Measurements from ENCODE around the gene TBX2.

Gene TBX2

DNA sequence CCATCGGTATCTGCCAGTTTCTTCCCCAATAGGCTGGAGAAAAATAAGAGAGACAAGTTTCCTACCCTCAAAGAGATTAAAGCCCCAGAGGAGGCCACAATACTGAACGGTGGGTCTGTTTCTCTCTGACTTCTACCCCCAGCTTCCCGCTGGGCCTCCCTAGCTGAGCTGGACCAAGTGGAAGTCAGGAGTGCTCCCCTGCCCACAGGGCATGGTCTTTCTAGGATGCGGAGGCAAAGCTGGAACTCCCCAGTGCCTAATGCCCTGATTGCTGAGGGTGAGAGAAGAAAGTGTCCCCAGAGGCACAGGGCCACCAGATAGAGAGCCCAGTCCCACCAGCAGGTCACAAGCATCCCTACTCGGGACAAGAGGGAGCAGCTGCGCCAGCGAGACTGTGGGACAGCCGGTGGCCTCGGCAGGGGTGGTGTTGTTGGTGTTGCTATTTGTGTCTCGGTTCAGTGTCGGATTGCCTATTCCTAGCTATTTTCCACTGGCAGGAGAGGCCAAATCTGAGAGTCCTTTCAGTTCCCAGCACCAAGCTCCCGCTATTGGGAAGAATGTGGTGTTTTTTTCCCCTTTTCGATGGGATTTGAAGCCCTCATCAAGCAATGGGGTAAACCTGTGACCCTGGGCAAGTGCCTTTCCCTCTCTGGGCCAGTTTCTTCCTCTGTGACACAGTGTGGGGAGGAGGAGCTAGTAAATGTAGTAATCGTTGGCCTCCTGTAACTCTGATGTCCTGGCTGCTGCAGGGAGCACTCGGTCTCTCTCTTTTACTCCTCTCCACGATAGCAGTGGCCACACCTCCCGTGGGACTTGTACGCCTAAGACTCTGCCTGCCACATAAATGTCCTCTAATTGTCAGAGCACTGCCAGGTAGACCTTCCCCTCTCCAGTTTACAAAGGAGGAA, 22.5 kb upstream of the TBX2 start:
- TF ChIP-seq, protein P1, sequence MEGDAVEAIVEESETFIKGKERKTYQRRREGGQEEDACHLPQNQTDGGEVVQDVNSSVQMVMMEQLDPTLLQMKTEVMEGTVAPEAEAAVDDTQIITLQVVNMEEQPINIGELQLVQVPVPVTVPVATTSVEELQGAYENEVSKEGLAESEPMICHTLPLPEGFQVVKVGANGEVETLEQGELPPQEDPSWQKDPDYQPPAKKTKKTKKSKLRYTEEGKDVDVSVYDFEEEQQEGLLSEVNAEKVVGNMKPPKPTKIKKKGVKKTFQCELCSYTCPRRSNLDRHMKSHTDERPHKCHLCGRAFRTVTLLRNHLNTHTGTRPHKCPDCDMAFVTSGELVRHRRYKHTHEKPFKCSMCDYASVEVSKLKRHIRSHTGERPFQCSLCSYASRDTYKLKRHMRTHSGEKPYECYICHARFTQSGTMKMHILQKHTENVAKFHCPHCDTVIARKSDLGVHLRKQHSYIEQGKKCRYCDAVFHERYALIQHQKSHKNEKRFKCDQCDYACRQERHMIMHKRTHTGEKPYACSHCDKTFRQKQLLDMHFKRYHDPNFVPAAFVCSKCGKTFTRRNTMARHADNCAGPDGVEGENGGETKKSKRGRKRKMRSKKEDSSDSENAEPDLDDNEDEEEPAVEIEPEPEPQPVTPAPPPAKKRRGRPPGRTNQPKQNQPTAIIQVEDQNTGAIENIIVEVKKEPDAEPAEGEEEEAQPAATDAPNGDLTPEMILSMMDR (conservative IDR thresholded peaks at IDR 0.05) = no peak
- no peak overlapping the region for H3K27ac ChIP-seq

DNA sequence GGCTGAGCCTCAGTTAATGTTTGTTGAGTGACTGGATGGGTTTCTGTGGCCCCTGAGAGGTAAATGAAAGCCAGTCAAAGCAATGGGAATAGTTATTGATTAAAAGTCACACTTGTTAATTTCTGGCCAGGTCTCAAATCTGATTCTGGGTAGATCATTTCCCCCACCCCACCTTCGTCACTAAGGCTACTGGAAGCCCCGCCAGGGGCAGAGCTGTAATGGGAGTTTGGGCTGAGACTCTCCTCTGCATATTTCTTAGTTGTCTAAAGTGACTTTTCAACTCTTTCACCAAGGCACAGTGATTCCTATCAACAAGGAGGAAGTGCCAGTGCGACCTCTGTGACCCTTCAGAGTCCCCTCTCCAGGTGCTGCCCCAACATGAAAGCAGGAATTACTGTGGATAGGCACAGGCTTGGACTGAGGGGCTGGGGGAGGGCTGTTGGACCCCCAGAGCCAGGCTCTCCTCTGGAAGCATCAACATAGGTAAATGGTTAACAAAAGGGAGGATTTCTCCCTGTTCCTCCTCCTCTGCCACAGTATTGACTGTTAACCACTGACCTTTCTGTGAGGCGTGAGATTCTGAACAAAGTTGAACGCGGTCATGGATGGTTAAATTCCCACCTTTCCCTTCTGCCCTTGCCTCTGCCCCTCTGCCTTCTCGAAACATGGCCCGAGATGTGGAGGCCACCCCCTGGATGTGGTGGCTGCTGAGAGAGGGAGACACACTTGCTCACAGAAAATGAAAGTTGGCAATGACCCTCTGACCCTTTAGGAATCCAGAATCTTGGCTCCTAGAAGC, 20.8 kb upstream of the TBX2 start:
- no peak overlapping the region for H3K27ac ChIP-seq
- TF ChIP-seq, protein P1 (conservative IDR thresholded peaks at IDR 0.05) = no peak

DNA sequence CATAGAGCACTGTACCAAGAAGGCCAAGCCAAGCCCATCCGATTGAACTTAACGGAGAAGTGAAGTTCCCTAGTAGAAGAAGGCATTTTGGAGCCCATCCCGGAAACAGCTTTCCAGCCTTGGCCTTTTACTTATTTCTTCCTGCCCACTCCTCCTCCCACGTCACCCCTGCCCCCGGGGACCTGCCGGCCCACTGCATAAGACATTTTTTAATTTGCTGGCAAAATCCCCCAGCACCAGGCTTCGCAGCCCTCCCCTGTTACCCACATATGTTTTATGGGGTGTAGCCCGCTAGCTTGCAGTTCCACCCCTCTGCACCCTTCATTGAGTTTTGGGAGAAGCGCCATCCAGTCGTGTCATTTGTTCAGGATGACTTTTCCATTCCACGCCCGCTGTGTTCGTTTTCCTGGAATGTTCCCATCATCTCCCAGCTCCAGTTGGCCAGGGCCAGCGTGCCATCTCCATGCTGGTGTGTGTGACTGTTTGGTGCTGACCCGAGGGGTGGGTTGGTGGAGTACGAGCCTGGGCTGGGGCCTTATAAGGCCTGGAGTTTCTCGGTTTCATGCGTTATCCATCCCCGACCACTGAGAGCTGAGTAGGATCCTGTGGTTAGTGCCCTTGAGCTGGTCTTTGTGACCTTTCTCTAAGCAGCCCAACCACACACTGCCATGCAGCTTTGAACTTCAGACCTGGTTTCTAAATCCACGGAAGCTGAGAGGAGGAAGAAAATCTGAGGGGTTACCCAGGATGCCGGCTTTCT, 20.0 kb upstream of the TBX2 start:
- TF ChIP-seq, protein P1 (conservative IDR thresholded peaks at IDR 0.05) = no peak
- no peak overlapping the region for H3K27ac ChIP-seq

DNA sequence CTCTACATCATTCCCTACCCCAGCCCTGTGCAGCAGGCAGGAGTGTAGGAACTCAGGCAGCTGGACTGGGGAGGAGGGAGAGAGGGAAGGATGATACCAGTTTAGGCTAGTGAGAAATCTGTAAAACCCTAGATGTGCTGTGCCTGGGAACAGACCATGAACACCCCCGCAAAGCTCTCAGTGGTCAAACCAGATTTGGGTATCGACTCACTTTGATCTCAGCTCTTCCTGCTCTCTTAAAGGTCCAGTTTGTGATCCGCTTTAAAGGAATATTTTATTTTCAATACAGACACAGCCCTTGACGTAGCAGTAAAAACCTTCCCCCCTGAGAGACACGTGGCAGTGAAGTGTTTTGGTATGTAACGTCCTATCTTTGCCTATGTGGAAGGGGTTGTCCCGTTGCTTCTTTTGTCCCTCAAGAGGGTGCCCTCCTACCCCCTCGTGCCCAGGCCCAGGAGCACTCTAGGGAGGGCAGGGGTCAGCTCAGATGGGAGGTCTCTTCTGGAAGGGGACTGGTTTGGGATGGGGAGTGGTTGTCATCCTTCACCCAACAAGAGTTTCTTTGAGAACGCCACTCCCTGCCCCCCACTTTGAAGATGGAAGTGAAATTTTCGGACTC, 19.3 kb upstream of the TBX2 start:
- TF ChIP-seq, protein P1 (conservative IDR thresholded peaks at IDR 0.05) = no peak
- no peak overlapping the region for H3K27ac ChIP-seq

DNA sequence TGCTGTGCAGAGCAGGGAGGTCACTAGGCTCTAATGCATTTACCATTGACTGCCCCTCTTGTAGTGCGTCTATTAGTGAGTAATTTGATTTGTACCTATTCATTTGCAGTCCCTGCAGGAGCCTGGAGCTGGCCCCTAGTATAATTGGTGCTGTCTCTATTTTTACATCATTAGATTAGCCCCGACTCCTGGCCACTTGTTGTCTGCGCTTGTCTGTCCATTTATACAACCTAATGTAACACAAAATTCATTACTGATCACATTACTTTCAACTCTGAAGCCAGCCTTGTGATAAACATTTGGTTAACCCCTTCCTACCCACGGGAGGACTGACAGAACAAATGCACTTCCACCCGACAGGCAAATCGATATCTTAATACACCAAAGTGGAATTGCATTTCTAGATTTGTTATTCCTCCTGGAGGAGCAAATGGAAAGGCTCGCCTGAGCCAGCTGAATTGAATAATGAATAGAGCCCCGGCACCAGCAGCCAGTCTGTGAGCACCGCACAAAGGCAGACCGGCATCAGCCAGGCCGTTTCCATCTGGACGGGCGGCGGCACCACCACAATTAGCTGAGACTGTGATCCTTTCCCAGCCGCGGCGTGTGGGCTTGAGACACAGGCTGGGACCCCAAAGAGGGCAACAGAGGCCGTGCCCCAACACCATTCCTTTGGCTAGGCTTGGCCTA, 18.7 kb upstream of the TBX2 start:
- H3K27ac ChIP-seq = no peak overlapping the region
- TF ChIP-seq, protein P1 (conservative IDR thresholded peaks at IDR 0.05) = no peak

DNA sequence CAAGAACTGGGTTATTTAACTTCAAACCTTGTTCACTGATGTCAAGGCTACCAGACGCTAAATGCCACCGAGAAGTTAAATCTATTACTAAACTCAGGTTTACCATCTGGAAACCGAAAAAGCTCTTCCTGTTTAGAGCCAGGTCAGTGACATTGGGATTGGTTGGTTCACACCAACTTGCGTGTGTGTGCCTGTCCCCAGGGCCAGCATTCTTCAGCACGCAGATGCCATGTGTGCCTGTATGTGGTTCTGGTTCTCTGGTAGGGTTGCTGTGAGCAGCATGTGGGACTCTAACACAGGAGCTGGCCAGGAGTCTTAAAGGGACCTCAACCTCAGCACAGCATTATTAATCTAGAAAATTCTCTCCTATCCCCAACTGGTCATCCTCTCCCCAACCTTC, 18.1 kb upstream of the TBX2 start:
- no peak overlapping the region for H3K27ac ChIP-seq
- TF ChIP-seq, protein P1 (conservative IDR thresholded peaks at IDR 0.05) = no peak

Data from VCaP (cell line).